HTR-8/SVneo (cell line): Measurements from ENCODE around the gene VGLL2.
"Not testable (repeated sequence)": the region's sequence is repeated elsewhere in the genome, so short reads cannot be mapped to it uniquely, and the experiment has no call there.

Experiments used
- DNase-seq: peaks from one replicate; pipeline ENCODE4 v3.0.0; 2011; ENCODE audit warnings: low spot score, mixed read lengths; ENCODE audit not compliant: insufficient read length
- FAIRE-seq: peaks from 2 replicates; lab custom pipeline; 2011; peaks lifted over from hg19 to GRCh38; lab: Jason Lieb, UNC

Gene VGLL2

GRCh38 chr6:117265410-117266256 is at the start of gene VGLL2:
Gene VGLL2 (plus strand): TSS chr6:117265558. CDS start chr6:117265764, 206 bp downstream.
- FAIRE-seq: no peak
- peak; percentile 42 for DNase-seq

GRCh38 chr6:117222861-117223260 is 42.5 kb upstream of the VGLL2 start:
- no peak for FAIRE-seq

GRCh38 chr6:117226778-117227177 is 38.6 kb upstream of the VGLL2 start:
- no peak for DNase-seq
- no peak for FAIRE-seq

More at GRCh38 chr6:117222861-117223260, 42.5 kb upstream of the VGLL2 start:
- no peak for DNase-seq

GRCh38 chr6:117227245-117227962 is 38.0 kb upstream of the VGLL2 start:
- no peak for DNase-seq
- no peak for FAIRE-seq

GRCh38 chr6:117228202-117228601 is 37.2 kb upstream of the VGLL2 start:
- no peak for FAIRE-seq
- no peak for DNase-seq

GRCh38 chr6:117229870-117230269 is 35.5 kb upstream of the VGLL2 start:
- FAIRE-seq: no peak

GRCh38 chr6:117231466-117231865 is 33.9 kb upstream of the VGLL2 start:
- DNase-seq (no peak), FAIRE-seq (no peak)

More at GRCh38 chr6:117229870-117230269, 35.5 kb upstream of the VGLL2 start:
- no peak for DNase-seq

- FAIRE-seq (no peak), DNase-seq (no peak)
These were observed 33.2 kb upstream of the VGLL2 start for GRCh38 chr6:117232196-117232595.

- DNase-seq (no peak), FAIRE-seq (no peak)
These were observed 32.2 kb upstream of the VGLL2 start for GRCh38 chr6:117233145-117233544.

GRCh38 chr6:117237561-117237960 is 27.8 kb upstream of the VGLL2 start:
- DNase-seq (peak; percentile 9), FAIRE-seq (no peak)

GRCh38 chr6:117244571-117244970 is 20.8 kb upstream of the VGLL2 start:
- not testable (repeated sequence) for DNase-seq, FAIRE-seq

- not testable (repeated sequence) for DNase-seq, FAIRE-seq
These were observed 20.4 kb upstream of the VGLL2 start for GRCh38 chr6:117244979-117245378.

GRCh38 chr6:117253785-117254184 is 11.6 kb upstream of the VGLL2 start:
- DNase-seq (no peak), FAIRE-seq (no peak)

- FAIRE-seq (no peak), DNase-seq (no peak)
These were observed 2.6 kb upstream of the VGLL2 start for GRCh38 chr6:117262799-117263198.

- FAIRE-seq (no peak), DNase-seq (no peak)
These were observed 1.9 kb upstream of the VGLL2 start for GRCh38 chr6:117263353-117263927.

- DNase-seq (no peak), FAIRE-seq (no peak)
These were observed 1.0 kb upstream of the VGLL2 start for GRCh38 chr6:117264369-117264691.

- FAIRE-seq: no peak
- no peak for DNase-seq
These were observed 507 bp upstream of the VGLL2 start for GRCh38 chr6:117264692-117265409.

- FAIRE-seq (no peak), DNase-seq (no peak)
These were observed 1.1 kb downstream of the VGLL2 start for GRCh38 chr6:117266257-117267053.

- DNase-seq (no peak), FAIRE-seq (no peak)
These were observed 1.6 kb downstream of the VGLL2 start for GRCh38 chr6:117267054-117267347.
